Esophagus squamous epithelium (tissue), 5 donors: ENCODE data around the gene ABTB1. TPM values are rescaled to one million over a fixed set of nuclear protein-coding genes. Genes with fewer than 3 reads are reported as not detected.

Experiments used
- DNase-seq: peaks from one replicate; lab custom pipeline; 2025; lab: John Stamatoyannopoulos, UW
- H3K27ac ChIP-seq, 4 donors: fragments of 200-600 bp; sonication (generic); one replicate each; pipeline ENCODE4 v1.5.1; 2016 to 2019; ENCODE audit warnings: mild to moderate bottlenecking in 1 of 4
- H3K27me3 ChIP-seq, 4 donors: fragments of 200-600 bp; sonication (generic); 1 replicate in 3 of 4; 2 replicates in 1 of 4; pipeline versions ENCODE4 v1.5.1 to v1.6.0; 2017 to 2021; ENCODE audit warnings: antibody characterized with exemption in 1 of 4
- H3K36me3 ChIP-seq, 3 donors: fragments of 200-600 bp; sonication (generic); one replicate each; pipeline ENCODE4 v1.5.1; 2016 to 2019
- H3K4me1 ChIP-seq, 3 donors: fragments of 200-600 bp; sonication (generic); one replicate each; pipeline ENCODE4 v1.5.1; 2017 to 2019
- H3K4me3 ChIP-seq, 4 donors: fragments of 200-600 bp; sonication (generic); 1 replicate in 3 of 4; 2 replicates in 1 of 4; pipeline ENCODE4 v1.5.1; 2016 to 2019; ENCODE audit warnings: mild to moderate bottlenecking in 2 of 4, moderate library complexity in 1 of 4
- H3K9me3 ChIP-seq, 3 donors: fragments of 200-600 bp; sonication (generic); one replicate each; pipeline ENCODE4 v1.5.1; 2016 to 2019
- POLR2A ChIP-seq, 4 donors: fragments of 450-650 bp; IDR thresholded peaks; one replicate each; pipeline ENCODE4 v1.6.1; 2017; ENCODE audit warnings: antibody characterized with exemption in 4 of 4, mild to moderate bottlenecking in 4 of 4, moderate library complexity in 3 of 4
- WGBS, 2 donors: methylation state at CpG; one replicate each; pipeline ENCODE4 v1.1.5; 2018; 5-methylcytosine and 5-hydroxymethylcytosine counted together
- intact Hi-C: fragments of 100-400 bp; cut with DNase I; formaldehyde crosslinking; loops from one replicate; pipeline ENCODE4 v1.15.0; 2022
- total RNA-seq, 4 donors: library from RNA; depleted of rRNA; stranded (reverse); fragments of >200 nt; gene quantifications; one replicate each; pipeline ENCODE4 v1.1.0, GENCODE V29; 2016
- TF ChIP-seq, protein P1 (sequence below), 6 experiments: fragments of 450-650 bp in 4 of 6; fragments of 200-600 bp in 2 of 6; sonication (generic) in 2 of 6; IDR thresholded peaks; one replicate each; pipeline ENCODE4 v1.5.1; 2016 to 2019; ENCODE audit warnings: antibody characterized with exemption in 6 of 6, mild to moderate bottlenecking in 4 of 6, moderate library complexity in 4 of 6
- donor health status: DM: yes; HTN: yes; CAD: no.

Gene ABTB1
- total RNA-seq, 4 donors from 2014 or later: 5.6 to 21.4 (median 6.3) TPM

DNA sequence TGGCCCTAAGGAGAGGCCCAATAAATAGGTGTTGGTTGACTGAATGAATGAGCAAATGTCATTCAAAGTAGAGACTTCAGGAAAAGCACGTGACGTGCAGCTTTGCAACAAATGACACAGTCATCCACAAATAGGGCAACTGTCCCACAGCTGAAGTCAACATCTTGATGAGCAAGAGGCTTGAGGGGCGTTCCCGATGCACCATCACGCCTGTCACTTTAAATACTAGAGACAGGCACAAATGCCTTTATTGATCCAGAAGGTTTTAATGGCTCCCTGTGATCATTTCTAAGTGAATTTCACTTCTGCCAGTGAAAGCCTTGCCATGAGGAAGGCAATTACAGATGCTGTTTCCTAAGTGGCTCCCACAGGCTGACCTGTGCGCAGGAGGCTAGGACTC lies 43.6 kb downstream of the ABTB1 start:
- DNase-seq: no peak
- 84 to 87% methylated on average over 5 of the region's 6 CpGs for WGBS, 2 donors
- Histone ChIP-seq H3K4me3 (no peak overlapping the region), H3K27ac (no peak overlapping the region), H3K27me3 (no peaks in the 10 kb centered on the region), H3K36me3 (peaks cover 0 to 90% (median 6%) of the 10 kb centered on the region in 3 donors), H3K4me1 (peaks cover 0 to 33% (median 7%) of the 10 kb centered on the region in 3 donors), H3K9me3 (no peaks in the 10 kb centered on the region)
- TF ChIP-seq, protein P1, sequence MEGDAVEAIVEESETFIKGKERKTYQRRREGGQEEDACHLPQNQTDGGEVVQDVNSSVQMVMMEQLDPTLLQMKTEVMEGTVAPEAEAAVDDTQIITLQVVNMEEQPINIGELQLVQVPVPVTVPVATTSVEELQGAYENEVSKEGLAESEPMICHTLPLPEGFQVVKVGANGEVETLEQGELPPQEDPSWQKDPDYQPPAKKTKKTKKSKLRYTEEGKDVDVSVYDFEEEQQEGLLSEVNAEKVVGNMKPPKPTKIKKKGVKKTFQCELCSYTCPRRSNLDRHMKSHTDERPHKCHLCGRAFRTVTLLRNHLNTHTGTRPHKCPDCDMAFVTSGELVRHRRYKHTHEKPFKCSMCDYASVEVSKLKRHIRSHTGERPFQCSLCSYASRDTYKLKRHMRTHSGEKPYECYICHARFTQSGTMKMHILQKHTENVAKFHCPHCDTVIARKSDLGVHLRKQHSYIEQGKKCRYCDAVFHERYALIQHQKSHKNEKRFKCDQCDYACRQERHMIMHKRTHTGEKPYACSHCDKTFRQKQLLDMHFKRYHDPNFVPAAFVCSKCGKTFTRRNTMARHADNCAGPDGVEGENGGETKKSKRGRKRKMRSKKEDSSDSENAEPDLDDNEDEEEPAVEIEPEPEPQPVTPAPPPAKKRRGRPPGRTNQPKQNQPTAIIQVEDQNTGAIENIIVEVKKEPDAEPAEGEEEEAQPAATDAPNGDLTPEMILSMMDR (IDR thresholded peaks at IDR 0.05): no peak
- TF ChIP-seq POLR2A (IDR thresholded peaks at IDR 0.05): no peak
- intact Hi-C loops: no loop called here

DNA sequence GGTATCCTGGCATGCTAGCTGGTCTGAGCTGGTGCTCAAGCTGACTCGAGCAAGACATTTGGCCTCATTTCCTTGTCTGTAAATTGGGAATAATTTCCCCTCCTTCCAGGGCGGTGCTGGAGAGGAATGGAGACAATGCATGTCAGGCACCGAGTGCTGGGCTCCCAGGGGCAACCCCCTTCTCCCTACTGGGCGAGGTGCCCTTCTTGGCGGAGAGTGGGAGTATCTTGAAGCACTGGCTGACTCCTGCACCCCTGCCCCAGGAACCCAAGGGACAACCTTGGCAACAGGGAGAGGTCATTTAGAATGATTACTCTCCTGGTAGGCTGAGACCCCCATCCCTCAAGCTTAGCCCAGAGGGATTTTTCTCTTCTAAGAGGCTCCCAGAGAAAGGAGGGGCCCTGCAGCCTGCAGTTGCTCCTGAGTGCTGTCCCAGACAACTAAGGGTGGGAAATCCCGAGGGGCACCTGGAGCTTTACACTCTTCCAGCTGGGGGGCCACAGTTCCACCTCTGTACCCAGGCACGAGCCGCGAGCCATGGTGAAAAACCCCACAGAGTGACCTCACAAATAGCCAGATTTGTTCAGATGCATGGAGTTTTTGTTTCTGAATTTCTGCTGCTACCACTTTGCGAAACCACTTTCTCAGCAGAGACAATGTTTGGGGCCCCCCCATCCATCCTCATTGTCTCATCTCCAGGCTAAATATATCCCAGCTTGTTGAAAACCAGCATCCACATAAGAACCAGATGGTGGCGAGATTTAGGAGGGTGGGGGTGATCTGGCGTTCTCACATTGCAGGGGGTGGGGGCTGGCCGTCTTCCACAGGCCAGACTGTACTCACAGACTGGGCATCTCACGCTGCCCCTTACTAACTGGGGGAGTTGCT lies 44.8 kb downstream of the ABTB1 start:
- intact Hi-C loops: no loop called here
- H3K9me3 ChIP-seq: no peaks in the 10 kb centered on the region
- H3K36me3 ChIP-seq: peaks cover 0 to 95% (median 6%) of the 10 kb centered on the region in 3 donors
- no peak for DNase-seq
- TF ChIP-seq, protein P1 (IDR thresholded peaks at IDR 0.05): no peak
- TF ChIP-seq POLR2A (IDR thresholded peaks at IDR 0.05): no peak
- peaks cover 0 to 36% (median 3%) of the 10 kb centered on the region in 3 donors for H3K4me1 ChIP-seq
- H3K27ac ChIP-seq: peak overlapping the region in 1 of 4 donors; percentile 21
- WGBS, 2 donors: 76 to 85% methylated on average over 4 to 6 of the region's 14 CpGs
- no peaks in the 10 kb centered on the region for H3K27me3 ChIP-seq
- no peak overlapping the region for H3K4me3 ChIP-seq

DNA sequence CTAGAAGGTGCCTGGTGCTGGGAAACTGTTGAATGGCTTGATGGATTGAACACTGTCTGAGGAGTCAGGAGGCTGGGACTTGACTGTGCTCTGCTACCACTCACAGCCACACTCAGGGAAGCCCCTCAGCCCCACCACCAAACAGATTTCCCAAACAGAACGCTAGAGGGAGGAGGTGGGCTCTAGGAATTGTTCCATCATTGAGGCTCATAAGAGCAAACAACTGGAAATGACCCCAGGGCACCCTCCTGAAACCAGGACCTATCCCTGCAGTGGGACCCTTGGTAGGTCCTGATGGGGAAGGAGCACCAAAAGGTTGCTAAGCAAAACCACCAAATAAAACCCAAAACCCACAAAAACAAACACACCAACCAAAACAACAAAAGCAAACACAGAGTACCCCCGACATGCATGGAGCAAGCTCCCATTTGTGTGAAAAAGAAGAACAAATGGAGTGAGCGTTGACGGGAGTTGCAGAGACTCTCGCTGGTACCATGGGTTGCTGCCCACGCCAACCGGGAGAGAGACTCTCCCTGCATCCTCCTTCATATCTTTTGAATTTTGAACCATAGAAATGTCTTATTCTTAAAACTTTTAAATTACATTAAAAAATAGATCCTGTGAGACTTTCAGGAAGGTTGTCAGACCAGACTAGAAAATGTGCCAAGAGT lies 45.6 kb downstream of the ABTB1 start:
- Histone ChIP-seq H3K9me3 (no peaks in the 10 kb centered on the region), H3K27ac (peak overlapping the region in 1 of 4 donors; percentile 21), H3K4me3 (no peak overlapping the region), H3K4me1 (peaks cover 0 to 37% (median 2%) of the 10 kb centered on the region in 3 donors), H3K36me3 (peaks cover 0 to 90% (median 6%) of the 10 kb centered on the region in 3 donors), H3K27me3 (no peaks in the 10 kb centered on the region)
- intact Hi-C loops: no loop called here
- DNase-seq: no peak
- WGBS, 2 donors: 79 to 83% methylated on average over 7 of the region's 7 CpGs
- TF ChIP-seq, protein P1 (IDR thresholded peaks at IDR 0.05): no peak
- TF ChIP-seq POLR2A (IDR thresholded peaks at IDR 0.05): no peak

DNA sequence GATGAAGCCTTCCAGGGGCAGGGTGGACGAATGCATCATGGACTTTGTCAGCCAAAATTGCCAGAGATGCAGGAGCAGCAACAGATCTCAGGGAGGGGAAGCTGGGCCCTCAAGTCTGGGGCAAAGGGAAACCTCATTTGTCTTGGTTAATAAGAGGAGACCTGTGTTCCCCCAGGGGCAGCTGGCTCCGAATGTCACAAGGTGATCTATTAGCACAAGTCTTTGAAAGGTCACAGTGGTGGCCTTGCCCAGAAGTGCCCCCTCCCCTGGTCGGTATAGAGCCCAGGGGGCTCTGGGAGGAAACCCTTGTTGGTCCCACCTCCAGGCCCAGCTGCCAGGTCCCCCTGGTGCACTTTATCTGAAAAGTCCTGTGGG lies 46.2 kb downstream of the ABTB1 start:
- Histone ChIP-seq H3K9me3 (no peaks in the 10 kb centered on the region), H3K27ac (no peak overlapping the region), H3K4me1 (peaks cover 0 to 32% (median 2%) of the 10 kb centered on the region in 3 donors), H3K36me3 (peaks cover 0 to 89% (median 6%) of the 10 kb centered on the region in 3 donors), H3K4me3 (no peak overlapping the region), H3K27me3 (no peaks in the 10 kb centered on the region)
- WGBS, 2 donors: 39 to 44% methylated on average over 2 to 3 of the region's 3 CpGs
- TF ChIP-seq, protein P1 (IDR thresholded peaks at IDR 0.05): no peak
- no peak for TF ChIP-seq POLR2A (IDR thresholded peaks at IDR 0.05)
- DNase-seq: no peak
- intact Hi-C loops: no loop called here

DNA sequence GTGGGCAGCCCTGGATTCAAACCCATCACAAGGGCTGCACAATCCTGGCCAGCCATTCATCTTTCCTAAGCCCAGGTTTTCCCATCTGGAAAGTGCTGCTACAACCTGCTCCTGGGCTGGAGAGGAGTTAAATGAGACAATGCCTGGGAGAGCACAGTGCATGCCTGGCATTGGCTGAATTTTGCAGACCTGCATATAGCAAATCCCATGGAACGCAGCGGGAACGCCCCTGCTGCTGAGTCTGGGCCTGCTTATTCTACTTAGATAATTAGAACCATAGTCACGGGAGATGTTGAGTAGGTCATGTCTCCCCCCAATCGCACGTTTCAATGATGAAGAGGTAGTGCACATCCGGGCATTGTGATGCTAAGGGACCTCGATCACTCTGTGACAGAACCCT lies 46.6 kb downstream of the ABTB1 start:
- no peak for DNase-seq
- no peak overlapping the region for H3K4me3 ChIP-seq
- TF ChIP-seq, protein P1 (IDR thresholded peaks at IDR 0.05): no peak
- no peak for TF ChIP-seq POLR2A (IDR thresholded peaks at IDR 0.05)
- no peak overlapping the region for H3K27ac ChIP-seq
- intact Hi-C loops: no loop called here
- H3K36me3 ChIP-seq: peaks cover 0 to 89% (median 6%) of the 10 kb centered on the region in 3 donors
- H3K4me1 ChIP-seq: peaks cover 0 to 31% (median 2%) of the 10 kb centered on the region in 3 donors
- H3K27me3 ChIP-seq: no peaks in the 10 kb centered on the region
- 79 to 96% methylated on average over 3 to 8 of the region's 8 CpGs for WGBS, 2 donors
- no peaks in the 10 kb centered on the region for H3K9me3 ChIP-seq
